H1 (cell line): ENCODE results near the gene P2RY13. TPM values are rescaled to one million over a fixed set of nuclear protein-coding genes. Genes with fewer than 3 reads are reported as not detected.

ENCODE experiments used
- CTBP2 ChIP-seq: IDR thresholded peaks from 2 replicates; pipeline ENCODE4 v1.7.0; 2011; ENCODE audit warnings: borderline replicate concordance, mild to moderate bottlenecking, moderate library complexity, mixed read lengths, low read length; ENCODE audit not compliant: insufficient read depth, insufficient read length
- GTF2F1 ChIP-seq: IDR thresholded peaks from 2 replicates; pipeline ENCODE4 v1.6.1; 2012; ENCODE audit warnings: low read depth, low read length, improper control_type of control experiment, borderline replicate concordance
- JUND ChIP-seq: IDR thresholded peaks from 2 replicates; pipeline ENCODE4 v1.6.1; 2011; ENCODE audit warnings: mild to moderate bottlenecking, improper control_type of control experiment, low read length
- RBBP5 ChIP-seq: IDR thresholded peaks from 2 replicates; pipeline ENCODE4 v1.7.1; 2012; ENCODE audit warnings: low read depth, mild to moderate bottlenecking, inconsistent platforms, low read length, moderate library complexity, borderline replicate concordance
- TAF7 ChIP-seq: optimal IDR thresholded peaks from 2 replicates; pipeline ENCODE3; 2011; ENCODE audit warnings: low read depth, mild to moderate bottlenecking, inconsistent platforms, low read length, moderate library complexity, borderline replicate concordance
- polyA plus RNA-seq, 7 experiments: library from polyadenylated mRNA; depleted of rRNA in 3 of 7; stranded (reverse) in 5 of 7; unstranded in 2 of 7; fragments of >200 nt in 5 of 7; fragments of 200-250 nt in 2 of 7; gene quantifications; 1 replicate in 5 of 7; 2 replicates in 1 of 7; 4 replicates in 1 of 7; pipeline versions ENCODE4 v1.2.1 to v1.2.3, GENCODE V29; 2011 to 2013; ENCODE audit warnings: missing spikeins in 2 of 7, mixed read lengths in 2 of 7
- total RNA-seq: library from RNA; stranded (reverse); fragmentation: NEBNext Ultra II Directional; extraction: Animal tissue kit (Norgen Biotek cat#: 25700); gene quantifications from 2 replicates; pipeline ENCODE4 v1.2.1, GENCODE V29; 2021

The P2RY13 gene
- total and polyA plus RNA-seq, 2 of the 8 experiments (the other 6 are each of a cell fraction or from before 2014, with no cell fraction given) = not detected

DNA sequence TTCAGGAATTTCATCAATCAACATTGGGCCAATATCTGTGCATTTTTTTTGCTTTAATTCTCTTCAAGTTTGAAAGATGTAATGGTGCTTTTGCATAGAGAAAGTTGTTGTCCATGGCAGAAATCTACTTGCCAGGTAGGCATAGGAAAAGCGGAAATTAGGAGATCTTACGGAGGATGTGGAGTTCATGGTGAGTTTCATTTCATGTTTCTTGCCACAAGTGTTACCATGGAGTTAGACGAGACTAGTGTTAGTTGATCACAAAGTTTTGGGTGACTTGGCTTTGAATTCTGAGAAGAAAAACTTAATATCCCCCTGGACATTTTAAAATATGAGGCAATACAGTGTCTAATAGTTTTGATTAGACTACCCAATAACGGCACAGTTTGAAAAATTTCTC is 1.0 kb upstream of the P2RY13 start (continued):
- no peak for TF ChIP-seq GTF2F1
- TF ChIP-seq JUND = no peak
- TF ChIP-seq RBBP5 = no peak
- no peak for TF ChIP-seq TAF7
- no peak for TF ChIP-seq CTBP2
